HPDE6-E6E7 (cell line): Measurements from ENCODE around the gene TCF4.

ENCODE experiments used
- DNase-seq: peaks from one replicate; pipeline ENCODE4 v3.0.0; 2011; ENCODE audit warnings: missing footprints; ENCODE audit errors: extremely low spot score

TCF4 gene

GRCh38 chr18:55585920-55586561 lies 2.0 kb downstream of the TCF4 start:
- DNase-seq = no peak

- DNase-seq = no peak
Measured at GRCh38 chr18:55585065-55585919, 2.7 kb downstream of the TCF4 start.

GRCh38 chr18:55584201-55584600 lies 3.8 kb downstream of the TCF4 start:
- DNase-seq = no peak

GRCh38 chr18:55582325-55582724 lies 5.7 kb downstream of the TCF4 start:
- no peak for DNase-seq

- no peak for DNase-seq
Measured at GRCh38 chr18:55579501-55580270, 8.3 kb downstream of the TCF4 start.

GRCh38 chr18:55577812-55578539 lies 10.0 kb downstream of the TCF4 start:
- no peak for DNase-seq

- no peak for DNase-seq
Measured at GRCh38 chr18:55576001-55576400, 12.0 kb downstream of the TCF4 start.

GRCh38 chr18:55575066-55575465 lies 12.9 kb downstream of the TCF4 start:
- DNase-seq = no peak

GRCh38 chr18:55573386-55573785 lies 14.6 kb downstream of the TCF4 start:
- no peak for DNase-seq

- DNase-seq = no peak
Measured at GRCh38 chr18:55570966-55571365, 17.0 kb downstream of the TCF4 start.

- no peak for DNase-seq
Measured at GRCh38 chr18:55566456-55566935, 21.5 kb downstream of the TCF4 start.

GRCh38 chr18:55559739-55560138 lies 28.3 kb downstream of the TCF4 start:
- DNase-seq = no peak

GRCh38 chr18:55557211-55557610 lies 30.8 kb downstream of the TCF4 start:
- DNase-seq = no peak

- no peak for DNase-seq
Measured at GRCh38 chr18:55555395-55556027, 32.5 kb downstream of the TCF4 start.

GRCh38 chr18:55552526-55553189 lies 35.3 kb downstream of the TCF4 start:
- DNase-seq = no peak

GRCh38 chr18:55551227-55551626 lies 36.8 kb downstream of the TCF4 start:
- DNase-seq = no peak

GRCh38 chr18:55550471-55550870 lies 37.5 kb downstream of the TCF4 start:
- no peak for DNase-seq

- DNase-seq = no peak
Measured at GRCh38 chr18:55549474-55550104, 38.4 kb downstream of the TCF4 start.

- DNase-seq = no peak
Measured at GRCh38 chr18:55547705-55548056, 40.3 kb downstream of the TCF4 start.
